Mammary epithelial cell (primary cell): Measurements from ENCODE around the gene PPFIBP1.

ENCODE experiments used
- EZH2 ChIP-seq: IDR thresholded peaks from 2 replicates; pipeline ENCODE4 v1.6.1; 2012; ENCODE audit warnings: low read length, inconsistent platforms, borderline replicate concordance
- TF ChIP-seq, protein P1 (sequence below), 2 donors: IDR thresholded peaks in 1 of 2; conservative IDR thresholded peaks in 1 of 2; 2 replicates each; pipeline ENCODE4 v1.5.1; 2011 to 2012; ENCODE audit warnings: inconsistent platforms in 2 of 2, low read length in 2 of 2, mild to moderate bottlenecking in 2 of 2, control low read depth in 1 of 2, low read depth in 1 of 2; ENCODE audit not compliant: insufficient read depth in 1 of 2; ENCODE audit errors: extremely low read depth in 1 of 2

DNA sequence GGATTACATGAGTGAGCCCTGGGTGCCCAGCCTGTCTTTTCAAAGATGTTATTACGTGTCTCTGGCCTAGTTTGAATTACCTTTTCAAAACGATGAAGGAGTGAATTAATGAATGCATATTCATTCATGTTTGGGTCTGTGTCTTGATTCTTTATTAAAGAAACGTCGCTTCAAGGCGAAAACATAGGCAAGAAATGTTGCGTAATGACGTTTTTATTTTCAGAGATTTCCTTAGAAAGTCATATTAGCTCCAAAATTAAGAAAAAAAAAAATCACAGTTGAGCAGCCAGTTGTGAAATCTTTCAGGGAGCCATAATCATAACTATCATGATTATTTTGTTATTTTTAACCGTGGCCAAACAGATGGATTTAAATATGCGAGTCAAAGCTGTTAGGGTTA is 3.5 kb downstream of the PPFIBP1 start:
- TF ChIP-seq, protein P1, sequence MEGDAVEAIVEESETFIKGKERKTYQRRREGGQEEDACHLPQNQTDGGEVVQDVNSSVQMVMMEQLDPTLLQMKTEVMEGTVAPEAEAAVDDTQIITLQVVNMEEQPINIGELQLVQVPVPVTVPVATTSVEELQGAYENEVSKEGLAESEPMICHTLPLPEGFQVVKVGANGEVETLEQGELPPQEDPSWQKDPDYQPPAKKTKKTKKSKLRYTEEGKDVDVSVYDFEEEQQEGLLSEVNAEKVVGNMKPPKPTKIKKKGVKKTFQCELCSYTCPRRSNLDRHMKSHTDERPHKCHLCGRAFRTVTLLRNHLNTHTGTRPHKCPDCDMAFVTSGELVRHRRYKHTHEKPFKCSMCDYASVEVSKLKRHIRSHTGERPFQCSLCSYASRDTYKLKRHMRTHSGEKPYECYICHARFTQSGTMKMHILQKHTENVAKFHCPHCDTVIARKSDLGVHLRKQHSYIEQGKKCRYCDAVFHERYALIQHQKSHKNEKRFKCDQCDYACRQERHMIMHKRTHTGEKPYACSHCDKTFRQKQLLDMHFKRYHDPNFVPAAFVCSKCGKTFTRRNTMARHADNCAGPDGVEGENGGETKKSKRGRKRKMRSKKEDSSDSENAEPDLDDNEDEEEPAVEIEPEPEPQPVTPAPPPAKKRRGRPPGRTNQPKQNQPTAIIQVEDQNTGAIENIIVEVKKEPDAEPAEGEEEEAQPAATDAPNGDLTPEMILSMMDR (conservative IDR thresholded peaks at IDR 0.05 in 1 of 2, IDR thresholded peaks at IDR 0.05 in 1 of 2; ENCODE audit: extremely low read depth in 1 of 2, insufficient read depth in 1 of 2, low read depth in 1 of 2, low read length in 2 of 2) = no peak
- TF ChIP-seq EZH2 = no peak
